Neural cell (in vitro differentiated cells): ENCODE measurements around the gene APOL6.

ENCODE experiments used
- CTCF ChIP-seq: fragments of 450-650 bp; IDR thresholded peaks from 2 replicates; pipeline ENCODE4 v1.5.1; 2014; ENCODE audit warnings: antibody characterized with exemption, mild to moderate bottlenecking, moderate library complexity; ENCODE audit not compliant: poor library complexity, severe bottlenecking
- EP300 ChIP-seq: fragments of 450-650 bp; conservative IDR thresholded peaks from 2 replicates; pipeline ENCODE4 v1.6.1; 2014; ENCODE audit warnings: antibody characterized with exemption, mild to moderate bottlenecking, moderate library complexity; ENCODE audit not compliant: poor library complexity, severe bottlenecking
- EZH2 ChIP-seq: fragments of 200-600, 300-800 bp; shearing (Covaris generic), sonication (generic); IDR thresholded peaks from 2 replicates; pipeline ENCODE4 v1.6.1; 2014; ENCODE audit warnings: antibody characterized with exemption, low read length, borderline replicate concordance, mild to moderate bottlenecking; ENCODE audit not compliant: insufficient read depth, poor library complexity, severe bottlenecking
- MXI1 ChIP-seq: fragments of 450-650 bp; conservative IDR thresholded peaks from 2 replicates; pipeline ENCODE4 v1.6.1; 2014; ENCODE audit warnings: antibody characterized with exemption, mild to moderate bottlenecking; ENCODE audit not compliant: poor library complexity, severe bottlenecking
- POLR2AphosphoS5 ChIP-seq: IDR thresholded peaks from 2 replicates; pipeline ENCODE4 v1.6.1; 2012
- RAD21 ChIP-seq: fragments of 450-650 bp; conservative IDR thresholded peaks from 2 replicates; pipeline ENCODE4 v1.6.1; 2014; ENCODE audit warnings: antibody characterized with exemption, mild to moderate bottlenecking, moderate library complexity
- REST ChIP-seq: IDR thresholded peaks from 2 replicates; pipeline ENCODE4 v1.6.1; 2012; ENCODE audit warnings: borderline replicate concordance
- SMC3 ChIP-seq: fragments of 450-650 bp; conservative IDR thresholded peaks from 2 replicates; pipeline ENCODE4 v1.6.1; 2014; ENCODE audit warnings: antibody characterized with exemption, mild to moderate bottlenecking, moderate library complexity; ENCODE audit not compliant: poor library complexity
- TAF1 ChIP-seq: IDR thresholded peaks from 2 replicates; pipeline ENCODE4 v1.6.1; 2012; ENCODE audit warnings: low read depth

- no peak for TF ChIP-seq CTCF
- TF ChIP-seq RAD21, result no peak
- no peak for TF ChIP-seq MXI1
- no peak for TF ChIP-seq EP300
- no peak for TF ChIP-seq EZH2
- TF ChIP-seq POLR2AphosphoS5, result no peak
- TF ChIP-seq TAF1, result no peak
- no peak for TF ChIP-seq SMC3
- TF ChIP-seq REST, result no peak
Observed at GRCh38 chr22:35643991-35644390, 4.3 kb upstream of the APOL6 start.
